GM19035 (cell line): ENCODE measurements around the gene SIRT3.
"Not testable (repeated sequence)": the region's sequence is repeated elsewhere in the genome, so short reads cannot be mapped to it uniquely, and the experiment has no call there.

ENCODE experiments used
- ATAC-seq: cut with Tn5 transposase; IDR thresholded peaks from one replicate; pipeline ENCODE4 v1.9.1; 2021; ENCODE audit not compliant: unreplicated experiment

Gene SIRT3

GRCh38 chr11:180242-180641 is 55.9 kb downstream of the SIRT3 start:
- not testable (repeated sequence) for ATAC-seq
